Measurements from ENCODE around the gene ARTN. TPM values are rescaled to one million over a fixed set of nuclear protein-coding genes. Genes with fewer than 3 reads are reported as not detected.

The ARTN gene
- total RNA-seq, 1 experiment from 2014 or later = 10.6 TPM

DNA sequence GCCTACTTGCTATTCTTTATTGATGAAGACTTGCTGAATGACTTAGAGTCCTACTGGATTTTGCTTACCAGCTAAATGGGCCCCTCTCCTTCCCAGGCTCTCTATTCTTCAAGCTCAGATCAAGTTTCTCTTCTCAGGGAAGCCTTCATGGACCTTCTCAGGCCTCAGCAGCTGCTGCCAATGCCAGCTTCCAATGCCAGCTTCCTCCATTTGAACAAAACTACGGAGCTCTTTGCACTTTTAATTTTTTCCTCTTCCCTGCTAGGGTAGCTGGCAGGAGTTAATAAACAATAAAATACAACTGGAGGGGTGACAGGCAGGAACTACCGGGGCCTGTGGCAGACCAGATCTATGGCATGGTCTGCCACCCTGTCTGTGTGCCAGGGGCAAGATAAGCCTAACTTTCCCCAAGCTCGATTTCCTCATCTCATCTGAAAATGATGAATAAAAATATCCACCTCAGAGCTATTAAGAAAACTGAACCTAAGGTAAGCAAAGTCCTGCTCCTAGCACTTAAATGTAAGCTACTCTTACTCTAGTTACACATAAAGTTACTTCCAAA lies 12.2 kb downstream of the ARTN start:
- WGBS (ENCODE audit: extremely low coverage, insufficient read length, low lambda C conversion rate) = no CpG with 5 or more reads among the region's 3 CpGs
- no peak overlapping the region for H4K8ac ChIP-seq (replicated peaks; ENCODE audit: insufficient read length, low read depth, low read length)
- Mint-ChIP-seq H3K36me3 (ENCODE audit: insufficient read depth in 1 of 3, low read depth in 3 of 3) (peaks cover 0 to 9% (median 7%) of the 10 kb centered on the region in 3 experiments; a peak in 6 of 7 replicates), H3K9me3 (no peaks in the 10 kb centered on the region), H3K27me3 (ENCODE audit: low read depth) (no peaks in the 10 kb centered on the region; the same call in 1 of the 2 replicates), H3K4me1 (peaks cover 26 to 34% of the 10 kb centered on the region in 2 experiments), H3K4me3 (peak overlapping the region; percentile 84 to 88), H3K27ac (peak overlapping the region in 1 of 3 experiments; percentile 86; a peak in 2 of 7 replicates)
- H4K5ac ChIP-seq (ENCODE audit: insufficient read length, low read depth, low read length) = no peak overlapping the region
- H3K9ac ChIP-seq (ENCODE audit: extremely low read depth, insufficient read length, low read length) = no peak overlapping the region
- H3K9me3 ChIP-seq (ENCODE audit: control insufficient read depth, low read depth, low read length) = no peaks in the 10 kb centered on the region
- no peaks in the 10 kb centered on the region for H3K79me2 ChIP-seq (ENCODE audit: insufficient read depth, low read length)
- H2BK120ac ChIP-seq (ENCODE audit: low read depth, low read length, poor library complexity, severe bottlenecking) = no peak overlapping the region
- H3K23me2 ChIP-seq (ENCODE audit: insufficient read length, low read depth, low read length, poor library complexity, severe bottlenecking) = peaks cover 10% of the 10 kb centered on the region
- no peaks in the 10 kb centered on the region for H3K27me3 ChIP-seq (ENCODE audit: insufficient read depth, low read length)
- no peak overlapping the region for H2BK5ac ChIP-seq (ENCODE audit: insufficient read length, low read length)
- H3K4me2 ChIP-seq (ENCODE audit: insufficient read depth, insufficient read length, low read length) = peak overlapping the region; percentile 25
- no peaks in the 10 kb centered on the region for H3K4me1 ChIP-seq (ENCODE audit: insufficient read depth, low read length)
- H2AFZ ChIP-seq (ENCODE audit: low read length) = no peak overlapping the region
- no peak overlapping the region for H3K14ac ChIP-seq (ENCODE audit: insufficient read depth, low read length)
- H3K4ac ChIP-seq (ENCODE audit: low read depth, low read length) = no peak overlapping the region
- no peak overlapping the region for H2BK12ac ChIP-seq (ENCODE audit: insufficient read length, low read depth, low read length)
- H3K56ac ChIP-seq (ENCODE audit: insufficient read length, low read depth, low read length) = no peak overlapping the region
- H3T11ph ChIP-seq (ENCODE audit: low read length) = no peak overlapping the region
- H2BK15ac ChIP-seq (ENCODE audit: low read depth, low read length) = no peak overlapping the region
- no peak overlapping the region for H3K27ac ChIP-seq (ENCODE audit: insufficient read length, low read depth, low read length)
- TF ChIP-seq, protein P1, sequence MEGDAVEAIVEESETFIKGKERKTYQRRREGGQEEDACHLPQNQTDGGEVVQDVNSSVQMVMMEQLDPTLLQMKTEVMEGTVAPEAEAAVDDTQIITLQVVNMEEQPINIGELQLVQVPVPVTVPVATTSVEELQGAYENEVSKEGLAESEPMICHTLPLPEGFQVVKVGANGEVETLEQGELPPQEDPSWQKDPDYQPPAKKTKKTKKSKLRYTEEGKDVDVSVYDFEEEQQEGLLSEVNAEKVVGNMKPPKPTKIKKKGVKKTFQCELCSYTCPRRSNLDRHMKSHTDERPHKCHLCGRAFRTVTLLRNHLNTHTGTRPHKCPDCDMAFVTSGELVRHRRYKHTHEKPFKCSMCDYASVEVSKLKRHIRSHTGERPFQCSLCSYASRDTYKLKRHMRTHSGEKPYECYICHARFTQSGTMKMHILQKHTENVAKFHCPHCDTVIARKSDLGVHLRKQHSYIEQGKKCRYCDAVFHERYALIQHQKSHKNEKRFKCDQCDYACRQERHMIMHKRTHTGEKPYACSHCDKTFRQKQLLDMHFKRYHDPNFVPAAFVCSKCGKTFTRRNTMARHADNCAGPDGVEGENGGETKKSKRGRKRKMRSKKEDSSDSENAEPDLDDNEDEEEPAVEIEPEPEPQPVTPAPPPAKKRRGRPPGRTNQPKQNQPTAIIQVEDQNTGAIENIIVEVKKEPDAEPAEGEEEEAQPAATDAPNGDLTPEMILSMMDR (conservative IDR thresholded peaks at IDR 0.05) = no peak
- no peak overlapping the region for H3K23ac ChIP-seq (ENCODE audit: insufficient read length, low read depth, low read length)
- no peaks in the 10 kb centered on the region for H3K79me1 ChIP-seq (ENCODE audit: insufficient read depth, low read depth, low read length, poor library complexity, severe bottlenecking)
- H4K20me1 ChIP-seq (ENCODE audit: control insufficient read depth, insufficient read depth, insufficient read length) = no peaks in the 10 kb centered on the region
- no peak overlapping the region for H2AK5ac ChIP-seq (ENCODE audit: insufficient read length, low read length)
- H3K18ac ChIP-seq (ENCODE audit: insufficient read length, low read depth, low read length) = no peak overlapping the region
- H2BK20ac ChIP-seq (ENCODE audit: low read depth, low read length, poor library complexity, severe bottlenecking) = no peak overlapping the region
- DNase-seq = no peak
- no peak overlapping the region for H4K91ac ChIP-seq (ENCODE audit: insufficient read length, low read depth, low read length)
